Trophoblast cell (in vitro differentiated cells and primary cell): ENCODE data around the gene SERAC1.

ENCODE experiments used
- DNase-seq, 2 donors: peaks; one replicate each; pipeline ENCODE4 v3.0.0-alpha.2; 2016
- H2AFZ ChIP-seq: 2 replicates; pipeline ENCODE4 v1.6.1; 2013; ENCODE audit warnings: low read length, moderate library complexity, mild to moderate bottlenecking; ENCODE audit not compliant: insufficient read depth, poor library complexity
- H2AK5ac ChIP-seq: 2 replicates; pipeline ENCODE4 v1.6.1; 2013; ENCODE audit warnings: mild to moderate bottlenecking, low read length
- H2BK120ac ChIP-seq: 2 replicates; pipeline ENCODE4 v1.6.1; 2013; ENCODE audit warnings: low read length, mild to moderate bottlenecking, moderate library complexity; ENCODE audit not compliant: insufficient read depth, poor library complexity
- H2BK12ac ChIP-seq: 2 replicates; pipeline ENCODE4 v1.6.1; 2013; ENCODE audit warnings: mild to moderate bottlenecking, low read length, moderate library complexity
- H2BK5ac ChIP-seq: 2 replicates; pipeline ENCODE4 v1.6.1; 2013; ENCODE audit warnings: low read length, low read depth, moderate library complexity, mild to moderate bottlenecking; ENCODE audit not compliant: poor library complexity
- H3K14ac ChIP-seq: 2 replicates; pipeline ENCODE4 v1.6.1; 2013; ENCODE audit warnings: mild to moderate bottlenecking, low read length
- H3K18ac ChIP-seq: 2 replicates; pipeline ENCODE4 v1.6.1; 2013; ENCODE audit warnings: mild to moderate bottlenecking, low read length
- H3K23ac ChIP-seq: 2 replicates; pipeline ENCODE4 v1.6.1; 2013; ENCODE audit warnings: low read length
- H3K27ac ChIP-seq: 2 replicates; pipeline ENCODE4 v1.5.1; 2013; ENCODE audit warnings: low read depth, mild to moderate bottlenecking, inconsistent platforms, low read length, moderate library complexity
- H3K27me3 ChIP-seq: 2 replicates; pipeline ENCODE4 v1.6.1; 2013; ENCODE audit warnings: inconsistent platforms, mild to moderate bottlenecking, low read length, moderate library complexity; ENCODE audit not compliant: insufficient read depth
- H3K36me3 ChIP-seq, 2 experiments: 1 replicate in 1 of 2; 2 replicates in 1 of 2; pipeline ENCODE4 v1.6.1; 2013; ENCODE audit warnings: low read length in 2 of 2, mild to moderate bottlenecking in 2 of 2, moderate library complexity in 1 of 2; ENCODE audit not compliant: insufficient read depth in 2 of 2, control insufficient read depth in 1 of 2
- H3K4ac ChIP-seq: 2 replicates; pipeline ENCODE4 v1.6.1; 2013; ENCODE audit warnings: low read depth, mild to moderate bottlenecking, low read length, moderate library complexity
- H3K4me1 ChIP-seq, 2 experiments: 1 replicate in 1 of 2; 2 replicates in 1 of 2; pipeline ENCODE4 v1.6.1; 2013; ENCODE audit warnings: low read length in 2 of 2, mild to moderate bottlenecking in 2 of 2, moderate library complexity in 1 of 2; ENCODE audit not compliant: insufficient read depth in 2 of 2, control insufficient read depth in 1 of 2
- H3K4me2 ChIP-seq: 2 replicates; pipeline ENCODE4 v1.6.1; 2013; ENCODE audit warnings: inconsistent platforms, mild to moderate bottlenecking, low read length, moderate library complexity
- H3K4me3 ChIP-seq: 2 replicates; pipeline ENCODE4 v1.5.1; 2013; ENCODE audit warnings: mild to moderate bottlenecking, low read depth, low read length, inconsistent platforms
- H3K79me1 ChIP-seq: one replicate; pipeline ENCODE4 v1.6.1; 2013; ENCODE audit warnings: low read length
- H3K79me2 ChIP-seq: 2 replicates; pipeline ENCODE4 v1.6.1; 2013; ENCODE audit warnings: low read length, mild to moderate bottlenecking; ENCODE audit not compliant: control insufficient read depth, insufficient read depth, poor library complexity
- H3K9ac ChIP-seq: 2 replicates; pipeline ENCODE4 v1.6.1; 2013; ENCODE audit warnings: mild to moderate bottlenecking, low read length
- H3K9me3 ChIP-seq: 2 replicates; pipeline ENCODE4 v1.6.1; 2013; ENCODE audit warnings: low read depth, mild to moderate bottlenecking, control low read depth, inconsistent platforms, low read length; ENCODE audit not compliant: insufficient read depth
- H4K12ac ChIP-seq: 2 replicates; pipeline ENCODE4 v1.6.1; 2013; ENCODE audit warnings: low read depth, mild to moderate bottlenecking, low read length, moderate library complexity
- H4K8ac ChIP-seq: 2 replicates; pipeline ENCODE4 v1.6.1; 2013; ENCODE audit warnings: low read depth, mild to moderate bottlenecking, low read length, moderate library complexity
- H4K91ac ChIP-seq: one replicate; pipeline ENCODE4 v1.6.1; 2013; ENCODE audit warnings: low read depth, mild to moderate bottlenecking, low read length, moderate library complexity
- WGBS: extraction: QIAGEN DNeasy Blood & Tissue Kit; methylation state at CpG from one replicate; pipeline ENCODE4 v1.1.7; 2013; ENCODE audit warnings: missing lambda C conversion rate; ENCODE audit not compliant: insufficient read length, insufficient coverage; ENCODE audit errors: extremely low coverage; 5-methylcytosine and 5-hydroxymethylcytosine counted together

The SERAC1 gene

DNA sequence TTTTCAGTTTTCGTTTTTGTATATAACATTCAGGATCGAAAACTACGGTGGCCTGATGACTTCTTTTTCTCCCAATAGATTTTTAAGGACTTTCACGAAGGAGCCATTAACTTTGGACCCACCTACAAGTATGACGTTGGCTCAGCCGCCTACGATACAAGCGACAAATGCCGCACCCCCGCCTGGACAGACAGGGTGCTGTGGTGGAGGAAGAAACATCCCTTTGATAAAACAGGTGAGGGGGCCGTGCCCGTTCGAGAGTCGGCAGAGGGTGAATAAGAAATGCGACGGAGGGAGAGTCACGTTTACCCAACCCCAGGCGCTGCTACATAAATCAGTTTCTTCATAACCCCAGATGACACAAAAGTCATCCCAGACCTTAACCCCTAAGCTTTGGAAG is 91.5 kb downstream of the SERAC1 start:
- no peak overlapping the region for H3K4ac ChIP-seq
- H3K4me3 ChIP-seq, result no peak overlapping the region
- no peak overlapping the region for H4K91ac ChIP-seq
- peaks cover 4 to 5% of the 10 kb centered on the region in 2 experiments for H3K4me1 ChIP-seq
- H2AK5ac ChIP-seq, result no peak overlapping the region
- H3K27ac ChIP-seq, result no peak overlapping the region
- peaks cover 35 to 44% of the 10 kb centered on the region in 2 experiments for H3K36me3 ChIP-seq
- no peaks in the 10 kb centered on the region for H3K9me3 ChIP-seq
- no CpG with 5 or more reads among the region's 18 CpGs for WGBS
- H2AFZ ChIP-seq, result no peak overlapping the region
- no peaks in the 10 kb centered on the region for H3K27me3 ChIP-seq
- no peak for DNase-seq
- H3K23ac ChIP-seq, result no peak overlapping the region
- no peaks in the 10 kb centered on the region for H3K79me2 ChIP-seq
- H2BK5ac ChIP-seq, result no peak overlapping the region
- H2BK12ac ChIP-seq, result no peak overlapping the region
- H4K12ac ChIP-seq, result no peak overlapping the region
- no peak overlapping the region for H3K14ac ChIP-seq
- no peak overlapping the region for H2BK120ac ChIP-seq
- H3K18ac ChIP-seq, result no peak overlapping the region
- no peak overlapping the region for H3K9ac ChIP-seq
- no peaks in the 10 kb centered on the region for H3K79me1 ChIP-seq
- no peak overlapping the region for H3K4me2 ChIP-seq
- no peak overlapping the region for H4K8ac ChIP-seq

GRCh38 chr6:158073776-158074175 is 94.3 kb downstream of the SERAC1 start:
- no peak overlapping the region for H2AFZ ChIP-seq
- H4K12ac ChIP-seq, result no peak overlapping the region
- H3K27ac ChIP-seq, result no peak overlapping the region
- H3K4me3 ChIP-seq, result no peak overlapping the region
- no peak overlapping the region for H3K14ac ChIP-seq
- H4K8ac ChIP-seq, result no peak overlapping the region
- H3K79me1 ChIP-seq, result peaks cover under 1% of the 10 kb centered on the region
- no peak overlapping the region for H3K9ac ChIP-seq
- H2BK12ac ChIP-seq, result no peak overlapping the region
- H3K9me3 ChIP-seq, result no peaks in the 10 kb centered on the region
- H2AK5ac ChIP-seq, result no peak overlapping the region
- H4K91ac ChIP-seq, result no peak overlapping the region
- H2BK5ac ChIP-seq, result no peak overlapping the region
- no peak overlapping the region for H3K23ac ChIP-seq
- no peak for DNase-seq
- no peak overlapping the region for H3K18ac ChIP-seq
- H3K4ac ChIP-seq, result no peak overlapping the region
- no peaks in the 10 kb centered on the region for H3K79me2 ChIP-seq
- peaks cover 40 to 57% of the 10 kb centered on the region in 2 experiments for H3K36me3 ChIP-seq
- no CpG with 5 or more reads among the region's 3 CpGs for WGBS
- no peak overlapping the region for H3K4me2 ChIP-seq
- peaks cover 5 to 7% of the 10 kb centered on the region in 2 experiments for H3K4me1 ChIP-seq
- no peaks in the 10 kb centered on the region for H3K27me3 ChIP-seq
- no peak overlapping the region for H2BK120ac ChIP-seq

GRCh38 chr6:158072083-158072721 is 95.9 kb downstream of the SERAC1 start:
- Histone ChIP-seq H3K79me1 (peaks cover 4% of the 10 kb centered on the region), H3K4me1 (peaks cover 5 to 16% of the 10 kb centered on the region in 2 experiments), H3K4me2 (no peak overlapping the region), H2BK12ac (no peak overlapping the region), H2AK5ac (no peak overlapping the region), H4K91ac (no peak overlapping the region), H3K4ac (no peak overlapping the region), H2BK5ac (no peak overlapping the region), H4K12ac (no peak overlapping the region), H3K18ac (no peak overlapping the region), H3K14ac (no peak overlapping the region), H4K8ac (no peak overlapping the region), H3K4me3 (no peak overlapping the region), H3K23ac (no peak overlapping the region), H3K36me3 (peaks cover 39 to 61% of the 10 kb centered on the region in 2 experiments), H3K9me3 (no peaks in the 10 kb centered on the region), H3K79me2 (no peaks in the 10 kb centered on the region), H2AFZ (no peak overlapping the region), H3K27ac (no peak overlapping the region), H2BK120ac (no peak overlapping the region), H3K27me3 (no peaks in the 10 kb centered on the region), H3K9ac (no peak overlapping the region)
- no CpG with 5 or more reads among the region's 16 CpGs for WGBS
- peak; percentile 57 to 86 for DNase-seq

DNA sequence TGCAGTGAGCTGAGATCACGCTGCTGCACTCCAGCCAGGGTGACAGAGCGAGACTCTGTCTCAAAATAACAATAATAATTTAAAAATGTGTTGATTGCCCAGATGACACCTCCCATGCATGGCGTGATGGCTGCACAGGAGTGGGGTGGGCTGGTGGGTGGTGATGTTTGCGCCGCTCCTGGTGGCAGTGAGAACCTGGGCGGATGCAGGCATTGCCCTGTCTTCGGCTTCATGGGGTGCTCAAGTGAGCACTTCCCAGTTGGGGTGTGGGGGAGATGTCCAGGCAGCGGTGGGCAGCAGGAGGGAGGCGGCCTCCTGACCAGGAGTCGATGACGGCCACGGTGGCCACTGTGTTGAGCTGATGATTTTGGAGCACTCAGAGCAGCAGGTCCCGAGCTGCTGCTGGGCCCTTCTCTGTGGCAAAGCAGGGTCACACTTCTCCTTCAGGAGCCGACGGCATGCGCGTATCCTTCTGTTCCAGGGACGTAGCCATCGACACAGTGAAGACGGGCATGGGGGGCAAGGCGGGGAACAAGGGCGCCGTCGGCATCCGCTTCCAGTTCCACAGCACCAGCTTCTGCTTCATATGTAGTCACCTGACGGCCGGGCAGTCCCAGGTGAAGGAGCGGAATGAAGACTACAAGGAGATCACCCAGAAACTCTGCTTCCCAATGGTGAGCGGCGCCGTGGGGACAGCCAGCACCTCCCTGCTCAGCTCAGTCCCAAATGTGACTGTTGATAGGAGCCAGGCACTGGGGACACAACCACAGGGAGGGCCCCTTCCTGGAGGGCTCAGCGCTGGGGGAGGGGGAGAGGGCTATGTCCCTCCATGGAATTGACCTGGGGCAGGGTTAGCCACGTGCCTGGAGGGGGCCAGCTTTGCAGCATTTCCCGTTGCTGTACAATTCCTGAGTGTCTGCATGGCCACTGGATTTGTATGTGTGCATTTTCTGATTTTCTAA is 96.7 kb downstream of the SERAC1 start:
- Histone ChIP-seq H3K14ac (peak overlapping the region; percentile 3), H3K9ac (no peak overlapping the region), H4K91ac (no peak overlapping the region), H3K27me3 (no peaks in the 10 kb centered on the region), H3K18ac (no peak overlapping the region), H3K4me3 (no peak overlapping the region), H2AFZ (no peak overlapping the region), H3K4me2 (no peak overlapping the region), H4K12ac (no peak overlapping the region), H2BK12ac (no peak overlapping the region), H2BK120ac (no peak overlapping the region), H2BK5ac (no peak overlapping the region), H3K36me3 (peaks cover 35 to 60% of the 10 kb centered on the region in 2 experiments), H3K4me1 (peaks cover 5 to 16% of the 10 kb centered on the region in 2 experiments), H4K8ac (no peak overlapping the region), H3K27ac (no peak overlapping the region), H3K23ac (no peak overlapping the region), H3K9me3 (no peaks in the 10 kb centered on the region), H3K79me2 (no peaks in the 10 kb centered on the region), H2AK5ac (no peak overlapping the region), H3K79me1 (peaks cover 4% of the 10 kb centered on the region), H3K4ac (no peak overlapping the region)
- no peak for DNase-seq
- WGBS, result no CpG with 5 or more reads among the region's 34 CpGs
